ENCODE results near the gene TNFRSF14. TPM values are rescaled to one million over a fixed set of nuclear protein-coding genes. Genes with fewer than 3 reads are reported as not detected.

The TNFRSF14 gene
- total and polyA plus RNA-seq, 9 of the 15 experiments (the other 6 are each of a cell fraction or from before 2014, with no cell fraction given) = 0.11 to 2.3 (median 0.68) TPM; not detected in 2

DNA sequence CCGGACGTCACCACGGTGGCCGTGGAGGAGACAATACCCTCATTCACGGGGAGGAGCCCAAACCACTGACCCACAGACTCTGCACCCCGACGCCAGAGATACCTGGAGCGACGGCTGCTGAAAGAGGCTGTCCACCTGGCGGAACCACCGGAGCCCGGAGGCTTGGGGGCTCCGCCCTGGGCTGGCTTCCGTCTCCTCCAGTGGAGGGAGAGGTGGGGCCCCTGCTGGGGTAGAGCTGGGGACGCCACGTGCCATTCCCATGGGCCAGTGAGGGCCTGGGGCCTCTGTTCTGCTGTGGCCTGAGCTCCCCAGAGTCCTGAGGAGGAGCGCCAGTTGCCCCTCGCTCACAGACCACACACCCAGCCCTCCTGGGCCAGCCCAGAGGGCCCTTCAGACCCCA, 7.0 kb downstream of the TNFRSF14 start:
- Histone ChIP-seq H2AFZ (ENCODE audit: low read depth, low read length) (no peak overlapping the region), H3K4me3 (no peak overlapping the region), H3K9me3 (replicated peaks; ENCODE audit: control insufficient read depth, insufficient read depth, low read depth, low read length) (no peaks in the 10 kb centered on the region), H3K4me2 (ENCODE audit: insufficient read depth, low read length) (no peak overlapping the region), H3K9ac (ENCODE audit: insufficient read depth in 1 of 2, low read depth in 2 of 2, low read length in 2 of 2) (peak overlapping the region in 1 of 2 experiments; percentile 60; a peak in 2 of 4 replicates), H3K9me1 (ENCODE audit: control insufficient read depth, insufficient read depth, low read length) (no peaks in the 10 kb centered on the region), H3K36me3 (ENCODE audit: control insufficient read depth, insufficient read depth, low read length) (no peaks in the 10 kb centered on the region), H3K4me1 (replicated peaks in 1 of 2; ENCODE audit: control insufficient read depth in 2 of 2, insufficient read depth in 2 of 2, low read length in 2 of 2) (peaks cover 10 to 68% of the 10 kb centered on the region in 2 experiments; a peak in 4 of 5 replicates), H3K79me2 (ENCODE audit: control insufficient read depth, insufficient read depth, low read length) (no peaks in the 10 kb centered on the region), H3K27ac (ENCODE audit: extremely low read depth, low read depth, low read length) (no peak overlapping the region), H3K27me3 (ENCODE audit: control insufficient read depth in 2 of 2, insufficient read depth in 2 of 2, low read length in 2 of 2) (peaks cover 26 to 43% of the 10 kb centered on the region in 2 experiments), H4K20me1 (replicated peaks; ENCODE audit: control insufficient read depth, insufficient read depth, low read length) (no peaks in the 10 kb centered on the region)
- CTCF ChIA-PET (ENCODE audit: low intra/inter-chr PET ratio) = interaction anchor here (0.6 kb wide), 1 partner anchor 22 kb away, joined by 3 read pairs; no protein-coding TSS in a partner anchor
- no peak for ATAC-seq
- POLR2A ChIA-PET = interaction anchor here (0.5 to 3.3 kb wide), 3 partner anchors 23 to 154 kb away, joined by 3 to 13 read pairs (median 4); partner anchors contain the start of gene PRXL2B
- WGBS (ENCODE audit: insufficient coverage, low coverage, missing lambda C conversion rate) = 26% methylated on average over 18 of the region's 18 CpGs
- DNase-seq (ENCODE audit: extremely low read depth in 1 of 4, low spot score in 3 of 4) = no peak
- BruUV-seq (replicated peaks) = no TSS peak
- no peak for FAIRE-seq
- in situ Hi-C loops (cut with MboI) = no loop called here
- intact Hi-C loops (cut with micrococcal nuclease) = no loop called here
- TF ChIP-seq RBM14 (IDR thresholded peaks at IDR 0.05; ENCODE audit: borderline replicate concordance, insufficient read depth, low read depth, low read length) (no peak), HMGN3 (IDR thresholded peaks at IDR 0.05; ENCODE audit: borderline replicate concordance, extremely low read depth, insufficient read length, low read depth, low read length) (no peak), KLF1 (tag; IDR thresholded peaks at IDR 0.05) (0 out of 2 replicates have a peak, but pooled peaks have one; percentile 16), CXXC5 (CRISPR knock-in tag; IDR thresholded peaks at IDR 0.05) (no peak), ERF (CRISPR knock-in tag; IDR thresholded peaks at IDR 0.05) (no peak), SMARCE1 (IDR thresholded peaks at IDR 0.05) (no peak)
- TF ChIP-seq, protein P1, sequence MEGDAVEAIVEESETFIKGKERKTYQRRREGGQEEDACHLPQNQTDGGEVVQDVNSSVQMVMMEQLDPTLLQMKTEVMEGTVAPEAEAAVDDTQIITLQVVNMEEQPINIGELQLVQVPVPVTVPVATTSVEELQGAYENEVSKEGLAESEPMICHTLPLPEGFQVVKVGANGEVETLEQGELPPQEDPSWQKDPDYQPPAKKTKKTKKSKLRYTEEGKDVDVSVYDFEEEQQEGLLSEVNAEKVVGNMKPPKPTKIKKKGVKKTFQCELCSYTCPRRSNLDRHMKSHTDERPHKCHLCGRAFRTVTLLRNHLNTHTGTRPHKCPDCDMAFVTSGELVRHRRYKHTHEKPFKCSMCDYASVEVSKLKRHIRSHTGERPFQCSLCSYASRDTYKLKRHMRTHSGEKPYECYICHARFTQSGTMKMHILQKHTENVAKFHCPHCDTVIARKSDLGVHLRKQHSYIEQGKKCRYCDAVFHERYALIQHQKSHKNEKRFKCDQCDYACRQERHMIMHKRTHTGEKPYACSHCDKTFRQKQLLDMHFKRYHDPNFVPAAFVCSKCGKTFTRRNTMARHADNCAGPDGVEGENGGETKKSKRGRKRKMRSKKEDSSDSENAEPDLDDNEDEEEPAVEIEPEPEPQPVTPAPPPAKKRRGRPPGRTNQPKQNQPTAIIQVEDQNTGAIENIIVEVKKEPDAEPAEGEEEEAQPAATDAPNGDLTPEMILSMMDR (IDR thresholded peaks at IDR 0.05 in 2 of 3, conservative IDR thresholded peaks at IDR 0.05 in 1 of 3; ENCODE audit: insufficient read depth in 2 of 3, low read depth in 1 of 3, low read length in 3 of 3) = no peak
- TF ChIP-seq, protein P2, sequence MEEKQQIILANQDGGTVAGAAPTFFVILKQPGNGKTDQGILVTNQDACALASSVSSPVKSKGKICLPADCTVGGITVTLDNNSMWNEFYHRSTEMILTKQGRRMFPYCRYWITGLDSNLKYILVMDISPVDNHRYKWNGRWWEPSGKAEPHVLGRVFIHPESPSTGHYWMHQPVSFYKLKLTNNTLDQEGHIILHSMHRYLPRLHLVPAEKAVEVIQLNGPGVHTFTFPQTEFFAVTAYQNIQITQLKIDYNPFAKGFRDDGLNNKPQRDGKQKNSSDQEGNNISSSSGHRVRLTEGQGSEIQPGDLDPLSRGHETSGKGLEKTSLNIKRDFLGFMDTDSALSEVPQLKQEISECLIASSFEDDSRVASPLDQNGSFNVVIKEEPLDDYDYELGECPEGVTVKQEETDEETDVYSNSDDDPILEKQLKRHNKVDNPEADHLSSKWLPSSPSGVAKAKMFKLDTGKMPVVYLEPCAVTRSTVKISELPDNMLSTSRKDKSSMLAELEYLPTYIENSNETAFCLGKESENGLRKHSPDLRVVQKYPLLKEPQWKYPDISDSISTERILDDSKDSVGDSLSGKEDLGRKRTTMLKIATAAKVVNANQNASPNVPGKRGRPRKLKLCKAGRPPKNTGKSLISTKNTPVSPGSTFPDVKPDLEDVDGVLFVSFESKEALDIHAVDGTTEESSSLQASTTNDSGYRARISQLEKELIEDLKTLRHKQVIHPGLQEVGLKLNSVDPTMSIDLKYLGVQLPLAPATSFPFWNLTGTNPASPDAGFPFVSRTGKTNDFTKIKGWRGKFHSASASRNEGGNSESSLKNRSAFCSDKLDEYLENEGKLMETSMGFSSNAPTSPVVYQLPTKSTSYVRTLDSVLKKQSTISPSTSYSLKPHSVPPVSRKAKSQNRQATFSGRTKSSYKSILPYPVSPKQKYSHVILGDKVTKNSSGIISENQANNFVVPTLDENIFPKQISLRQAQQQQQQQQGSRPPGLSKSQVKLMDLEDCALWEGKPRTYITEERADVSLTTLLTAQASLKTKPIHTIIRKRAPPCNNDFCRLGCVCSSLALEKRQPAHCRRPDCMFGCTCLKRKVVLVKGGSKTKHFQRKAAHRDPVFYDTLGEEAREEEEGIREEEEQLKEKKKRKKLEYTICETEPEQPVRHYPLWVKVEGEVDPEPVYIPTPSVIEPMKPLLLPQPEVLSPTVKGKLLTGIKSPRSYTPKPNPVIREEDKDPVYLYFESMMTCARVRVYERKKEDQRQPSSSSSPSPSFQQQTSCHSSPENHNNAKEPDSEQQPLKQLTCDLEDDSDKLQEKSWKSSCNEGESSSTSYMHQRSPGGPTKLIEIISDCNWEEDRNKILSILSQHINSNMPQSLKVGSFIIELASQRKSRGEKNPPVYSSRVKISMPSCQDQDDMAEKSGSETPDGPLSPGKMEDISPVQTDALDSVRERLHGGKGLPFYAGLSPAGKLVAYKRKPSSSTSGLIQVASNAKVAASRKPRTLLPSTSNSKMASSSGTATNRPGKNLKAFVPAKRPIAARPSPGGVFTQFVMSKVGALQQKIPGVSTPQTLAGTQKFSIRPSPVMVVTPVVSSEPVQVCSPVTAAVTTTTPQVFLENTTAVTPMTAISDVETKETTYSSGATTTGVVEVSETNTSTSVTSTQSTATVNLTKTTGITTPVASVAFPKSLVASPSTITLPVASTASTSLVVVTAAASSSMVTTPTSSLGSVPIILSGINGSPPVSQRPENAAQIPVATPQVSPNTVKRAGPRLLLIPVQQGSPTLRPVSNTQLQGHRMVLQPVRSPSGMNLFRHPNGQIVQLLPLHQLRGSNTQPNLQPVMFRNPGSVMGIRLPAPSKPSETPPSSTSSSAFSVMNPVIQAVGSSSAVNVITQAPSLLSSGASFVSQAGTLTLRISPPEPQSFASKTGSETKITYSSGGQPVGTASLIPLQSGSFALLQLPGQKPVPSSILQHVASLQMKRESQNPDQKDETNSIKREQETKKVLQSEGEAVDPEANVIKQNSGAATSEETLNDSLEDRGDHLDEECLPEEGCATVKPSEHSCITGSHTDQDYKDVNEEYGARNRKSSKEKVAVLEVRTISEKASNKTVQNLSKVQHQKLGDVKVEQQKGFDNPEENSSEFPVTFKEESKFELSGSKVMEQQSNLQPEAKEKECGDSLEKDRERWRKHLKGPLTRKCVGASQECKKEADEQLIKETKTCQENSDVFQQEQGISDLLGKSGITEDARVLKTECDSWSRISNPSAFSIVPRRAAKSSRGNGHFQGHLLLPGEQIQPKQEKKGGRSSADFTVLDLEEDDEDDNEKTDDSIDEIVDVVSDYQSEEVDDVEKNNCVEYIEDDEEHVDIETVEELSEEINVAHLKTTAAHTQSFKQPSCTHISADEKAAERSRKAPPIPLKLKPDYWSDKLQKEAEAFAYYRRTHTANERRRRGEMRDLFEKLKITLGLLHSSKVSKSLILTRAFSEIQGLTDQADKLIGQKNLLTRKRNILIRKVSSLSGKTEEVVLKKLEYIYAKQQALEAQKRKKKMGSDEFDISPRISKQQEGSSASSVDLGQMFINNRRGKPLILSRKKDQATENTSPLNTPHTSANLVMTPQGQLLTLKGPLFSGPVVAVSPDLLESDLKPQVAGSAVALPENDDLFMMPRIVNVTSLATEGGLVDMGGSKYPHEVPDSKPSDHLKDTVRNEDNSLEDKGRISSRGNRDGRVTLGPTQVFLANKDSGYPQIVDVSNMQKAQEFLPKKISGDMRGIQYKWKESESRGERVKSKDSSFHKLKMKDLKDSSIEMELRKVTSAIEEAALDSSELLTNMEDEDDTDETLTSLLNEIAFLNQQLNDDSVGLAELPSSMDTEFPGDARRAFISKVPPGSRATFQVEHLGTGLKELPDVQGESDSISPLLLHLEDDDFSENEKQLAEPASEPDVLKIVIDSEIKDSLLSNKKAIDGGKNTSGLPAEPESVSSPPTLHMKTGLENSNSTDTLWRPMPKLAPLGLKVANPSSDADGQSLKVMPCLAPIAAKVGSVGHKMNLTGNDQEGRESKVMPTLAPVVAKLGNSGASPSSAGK (IDR thresholded peaks at IDR 0.05) = peak; percentile 27; the same call in 1 of the 2 replicates
